Inferior parietal cortex (tissue), 1 donor: Measurements from ENCODE around the gene VLDLR.

Experiments
- DNase-seq: peaks from one replicate; pipeline ENCODE4 v3.0.0-alpha.2; 2016; ENCODE audit errors: extremely low spot score

The VLDLR gene

GRCh38 chr9:2620919-2621721 is 467 bp upstream of the VLDLR start:
- peak; percentile 51 for DNase-seq

- DNase-seq: no peak
Measured at GRCh38 chr9:2622461-2623287, 1.1 kb downstream of the VLDLR start.

- DNase-seq: peak; percentile 74
Measured at GRCh38 chr9:2623288-2624050, 1.9 kb downstream of the VLDLR start.

DNA sequence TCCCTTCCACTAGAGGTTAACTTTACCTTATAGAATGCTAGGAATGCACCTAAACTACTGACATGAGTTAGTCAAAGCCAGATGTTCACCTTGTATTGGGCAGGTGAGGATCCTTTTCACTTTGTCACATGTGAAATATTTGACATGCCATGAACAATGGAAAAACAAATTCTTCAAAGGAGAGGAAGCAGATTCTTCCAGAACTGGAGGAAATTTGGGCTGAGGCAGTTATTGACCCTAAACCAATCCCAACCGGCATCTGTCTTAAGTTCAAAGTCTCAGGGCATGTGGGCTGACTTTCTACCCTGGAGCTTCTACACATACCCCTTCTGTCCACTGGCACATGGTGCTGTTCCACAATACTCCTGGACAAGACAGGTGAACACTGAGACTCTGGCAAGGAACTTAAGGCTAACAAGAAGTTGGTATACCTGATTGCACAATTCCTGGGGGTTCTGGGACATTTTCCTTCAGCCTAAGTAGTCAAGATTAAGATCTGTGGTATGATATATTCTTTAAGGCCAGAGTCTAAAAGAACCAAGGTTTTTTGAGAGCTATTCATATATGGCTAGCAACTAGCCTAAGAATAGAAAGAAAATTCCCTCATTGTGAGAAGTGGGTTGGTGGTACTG is 2.6 kb downstream of the VLDLR start:
- no peak for DNase-seq

DNA sequence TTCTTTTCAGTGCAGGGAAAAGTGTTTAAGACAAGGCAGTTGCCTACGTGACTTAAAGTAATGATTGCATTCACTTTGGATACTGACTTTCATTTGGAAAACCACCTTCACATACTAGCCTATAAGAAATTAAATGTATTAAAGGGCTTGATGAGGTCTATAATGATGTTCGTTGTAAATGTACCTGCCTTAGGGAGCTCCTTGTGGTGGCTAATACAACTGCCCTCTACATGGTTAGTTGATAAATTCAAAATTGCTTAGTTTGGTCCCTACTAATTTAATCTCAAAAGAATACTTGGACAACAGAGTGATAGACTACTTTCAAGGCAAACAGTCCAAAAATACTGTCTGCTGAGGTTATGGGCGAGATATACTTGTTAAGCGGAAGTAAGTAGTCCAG is 3.8 kb downstream of the VLDLR start:
- no peak for DNase-seq

- no peak for DNase-seq
Measured at GRCh38 chr9:2628919-2629318, 7.3 kb downstream of the VLDLR start.

- no peak for DNase-seq
Measured at GRCh38 chr9:2630158-2630557, 8.6 kb downstream of the VLDLR start.

- no peak for DNase-seq
Measured at GRCh38 chr9:2631263-2631662, 9.7 kb downstream of the VLDLR start.

DNA sequence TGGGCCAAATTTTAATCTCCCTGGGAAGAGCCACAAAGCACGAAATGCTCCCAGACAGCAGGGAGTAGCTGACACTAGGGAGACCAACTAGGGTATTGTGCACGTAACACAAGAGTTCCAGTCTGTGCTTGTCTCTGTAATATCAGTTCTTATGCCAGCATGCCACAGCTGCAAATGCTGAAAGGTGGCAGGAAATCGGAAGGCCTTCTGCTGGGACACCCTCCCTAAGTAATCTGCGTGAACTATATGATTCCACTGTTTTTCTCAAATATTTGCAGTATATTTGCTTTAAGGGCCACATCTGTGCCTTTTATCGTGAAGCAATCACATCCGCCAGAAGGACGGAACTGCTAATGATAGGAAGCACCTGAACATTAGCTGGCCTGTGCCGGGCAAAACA is 12.6 kb downstream of the VLDLR start:
- peak; percentile 62 for DNase-seq

DNA sequence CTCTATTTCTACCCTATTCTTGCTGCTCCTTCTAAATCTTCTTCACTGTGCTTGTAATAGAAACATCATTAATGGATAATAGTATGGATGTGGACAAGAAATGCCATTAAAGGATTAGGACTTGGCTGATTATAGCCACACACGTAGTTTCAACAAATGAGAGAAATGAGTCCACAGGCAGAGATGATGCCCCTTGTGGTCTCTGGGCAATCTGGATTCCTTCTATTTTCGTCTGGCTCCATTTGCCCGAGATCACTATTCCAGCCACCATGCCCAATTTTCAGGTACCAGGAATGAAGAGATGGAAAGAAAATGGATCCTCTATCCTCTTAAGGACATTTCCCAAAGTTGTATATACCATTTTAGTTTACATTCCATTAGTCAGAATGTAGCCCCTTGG is 13.2 kb downstream of the VLDLR start:
- no peak for DNase-seq

DNA sequence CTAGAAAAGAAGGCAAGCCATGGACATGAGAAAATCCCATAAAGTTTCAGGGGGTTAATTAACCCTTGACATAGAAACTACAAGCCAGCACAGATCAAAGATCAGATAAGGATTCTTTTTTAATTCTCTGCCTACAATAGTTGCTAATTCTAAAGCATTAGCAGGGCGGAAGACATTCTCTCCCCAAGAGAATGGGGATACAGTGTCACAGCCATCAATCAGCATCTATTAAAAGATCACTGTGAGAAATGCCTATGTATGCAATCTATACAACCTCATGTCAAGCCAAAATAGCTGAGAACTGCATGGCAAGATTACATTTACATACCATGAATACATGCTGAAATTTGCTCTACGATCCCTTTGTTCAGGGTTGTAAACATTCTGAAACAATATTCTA is 14.3 kb downstream of the VLDLR start:
- DNase-seq: no peak

DNA sequence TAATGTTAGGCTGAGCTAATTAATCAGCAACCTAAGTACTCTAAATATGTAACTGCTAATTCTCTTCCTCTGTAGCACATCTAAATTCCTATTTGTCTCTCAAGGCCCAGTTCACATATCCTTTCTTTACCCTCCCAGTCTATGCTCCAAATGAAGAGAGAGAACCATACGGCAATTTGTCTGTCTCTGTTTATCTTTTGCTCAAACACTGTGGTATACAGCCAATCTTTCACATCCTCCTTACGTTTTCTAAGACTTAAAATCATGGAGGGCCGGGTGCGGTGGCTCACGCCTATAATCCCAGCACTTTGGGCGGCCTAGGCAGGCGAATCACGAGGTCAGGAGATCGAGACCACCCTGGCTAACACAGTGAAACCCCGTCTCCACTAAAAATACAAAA is 15.8 kb downstream of the VLDLR start:
- no peak for DNase-seq

- no peak for DNase-seq
Measured at GRCh38 chr9:2638871-2639673, 17.5 kb downstream of the VLDLR start.

DNA sequence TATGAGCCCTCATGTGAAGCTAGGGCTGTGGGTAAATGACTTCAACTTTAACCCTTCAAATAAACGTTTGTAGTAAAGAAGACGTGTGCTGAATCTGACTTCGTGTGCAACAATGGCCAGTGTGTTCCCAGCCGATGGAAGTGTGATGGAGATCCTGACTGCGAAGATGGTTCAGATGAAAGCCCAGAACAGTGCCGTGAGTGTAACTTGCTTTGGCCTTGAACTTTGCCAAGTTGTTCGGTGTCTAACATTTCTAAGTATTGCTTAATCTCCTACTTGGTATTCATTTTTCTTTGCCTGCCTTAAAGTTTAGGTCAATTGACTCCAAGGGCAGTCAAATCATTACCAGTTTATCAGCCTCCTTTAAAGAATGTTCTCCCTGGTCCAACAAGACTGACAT is 18.2 kb downstream of the VLDLR start:
- no peak for DNase-seq

DNA sequence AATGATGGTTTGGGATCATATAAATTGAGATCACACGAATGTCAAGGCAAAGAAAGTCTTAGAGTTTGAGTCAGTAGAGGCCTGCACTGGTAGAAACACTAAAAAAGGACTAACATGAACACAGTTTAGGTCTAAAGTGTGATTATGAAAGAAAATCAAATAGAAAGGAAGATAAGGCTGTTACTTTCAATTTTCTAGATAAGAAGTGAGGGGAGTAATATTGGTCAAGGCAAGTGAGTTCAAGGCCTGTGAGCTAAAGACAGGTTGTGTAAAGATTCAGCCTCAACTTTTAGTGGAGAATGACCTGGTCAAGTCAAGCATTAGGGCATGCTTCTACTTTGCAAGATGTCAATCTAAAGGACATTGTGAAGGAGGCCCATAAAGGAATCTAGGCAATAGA is 19.0 kb downstream of the VLDLR start:
- DNase-seq: no peak

DNA sequence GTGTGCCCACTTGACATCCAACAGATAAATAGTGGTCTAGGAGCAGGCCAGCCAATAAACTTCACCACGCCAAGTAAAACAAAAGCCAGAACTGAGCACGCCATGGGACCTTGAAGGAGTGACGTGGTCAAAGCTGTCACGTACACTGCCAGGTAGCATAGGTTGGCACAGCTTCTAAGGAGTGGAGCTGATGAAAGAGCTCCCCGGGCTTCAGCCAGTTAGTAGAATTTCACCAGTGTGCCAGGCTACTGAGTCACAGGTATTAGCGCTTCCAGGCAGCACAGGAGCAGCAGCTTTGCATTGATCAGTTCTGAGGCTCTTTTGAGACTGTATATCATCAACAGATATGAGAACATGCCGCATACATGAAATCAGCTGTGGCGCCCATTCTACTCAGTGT is 19.4 kb downstream of the VLDLR start:
- no peak for DNase-seq

- no peak for DNase-seq
Measured at GRCh38 chr9:2642068-2642467, 20.5 kb downstream of the VLDLR start.

- DNase-seq: no peak
Measured at GRCh38 chr9:2645569-2645968, 24.0 kb downstream of the VLDLR start.

GRCh38 chr9:2655411-2655901 is 33.9 kb downstream of the VLDLR start:
- no peak for DNase-seq

DNA sequence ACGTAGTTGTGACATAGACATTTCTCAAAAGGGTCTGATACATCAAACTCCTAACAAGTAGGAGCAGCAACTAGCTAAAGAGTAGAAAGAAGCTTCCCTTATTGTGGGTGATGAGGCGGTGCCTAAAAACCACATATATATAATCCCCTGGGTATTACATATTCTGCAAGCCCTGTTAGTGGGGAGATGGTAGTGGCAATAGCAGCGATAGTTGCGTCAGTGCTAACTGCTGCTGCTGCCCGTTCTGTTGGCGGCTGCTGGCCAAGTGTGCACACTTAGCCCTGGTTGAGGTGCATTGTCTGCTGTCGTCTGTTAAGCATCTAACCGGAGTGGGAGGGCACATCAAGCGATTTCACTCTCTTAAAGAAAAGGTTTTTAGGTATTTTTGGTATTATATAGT is 35.8 kb downstream of the VLDLR start:
- no peak for DNase-seq

- peak; percentile 64 for DNase-seq
Measured at GRCh38 chr9:2662496-2662895, 40.9 kb downstream of the VLDLR start.
